Measurements from ENCODE around the gene ACAA2.

- no peak for TF ChIP-seq EZH2 (IDR thresholded peaks at IDR 0.05; ENCODE audit: borderline replicate concordance, low read depth, low read length, severe bottlenecking)
- TF ChIP-seq CTCF (IDR thresholded peaks at IDR 0.05; ENCODE audit: borderline replicate concordance, extremely low read depth, low read length, poor library complexity, severe bottlenecking) = no peak
Observed at GRCh38 chr18:49845629-49846360, 32.5 kb upstream of the ACAA2 start.
